Heart right ventricle (tissue), 16 donors: Measurements from ENCODE around the gene C15orf39. TPM values are rescaled to one million over a fixed set of nuclear protein-coding genes. Genes with fewer than 3 reads are reported as not detected.

Source experiments
- ATAC-seq, 8 donors: fragments of 200-7000 bp; cut with Tn5 transposase; one replicate each; pipeline ENCODE4 v1.9.1; 2020; ENCODE audit warnings: mild to moderate bottlenecking in 8 of 8, moderate library complexity in 8 of 8, moderate number of reproducible peaks in 1 of 8
- DNase-seq, 2 donors: peaks; one replicate each; pipeline ENCODE4 v3.0.0-alpha.2; 2020
- H3K27ac ChIP-seq, 10 donors: fragments of 200-600 bp; sonication (generic) in 2 of 10; one replicate each; pipeline versions ENCODE4 v1.5.0 to v1.8.0; 2020 to 2022; ENCODE audit warnings: mild to moderate bottlenecking in 3 of 10
- H3K27me3 ChIP-seq, 7 donors: fragments of 200-600 bp; one replicate each; pipeline ENCODE4 v1.8.0; 2021 to 2022; ENCODE audit warnings: mild to moderate bottlenecking in 2 of 7
- H3K36me3 ChIP-seq, 9 donors: fragments of 200-600 bp; sonication (generic) in 1 of 9; one replicate each; pipeline versions ENCODE4 v1.5.0 to v1.8.0; 2020 to 2022; ENCODE audit warnings: mild to moderate bottlenecking in 2 of 9
- H3K4me1 ChIP-seq, 9 donors: fragments of 200-600 bp; sonication (generic) in 1 of 9; one replicate each; pipeline versions ENCODE4 v1.5.0 to v1.8.0; 2020 to 2022; ENCODE audit warnings: mild to moderate bottlenecking in 4 of 9
- H3K4me3 ChIP-seq, 10 donors: fragments of 200-600 bp; sonication (generic) in 2 of 10; one replicate each; pipeline versions ENCODE4 v1.5.0 to v1.8.0; 2020 to 2022; ENCODE audit warnings: mild to moderate bottlenecking in 7 of 10, moderate library complexity in 2 of 10
- H3K9me3 ChIP-seq, 11 donors: fragments of 200-600 bp in 10 of 11; sonication (generic) in 2 of 11; one replicate each; pipeline versions ENCODE4 v1.5.0 to v1.8.0; 2013 to 2022; ENCODE audit warnings: mild to moderate bottlenecking in 2 of 11, control low read depth in 1 of 11, moderate library complexity in 1 of 11
- WGBS, 2 donors: extraction: QIAGEN DNeasy Blood & Tissue Kit; methylation state at CpG; one replicate each; pipeline ENCODE4 v1.1.7; 2013; ENCODE audit warnings: inconsistent platforms in 1 of 2; 5-methylcytosine and 5-hydroxymethylcytosine counted together
- intact Hi-C, 10 donors: fragments of 100-400 bp; cut with DNase I; formaldehyde crosslinking; loops; one replicate each; pipeline versions ENCODE4 v1.11.1 to v1.14.2; 2022
- polyA plus RNA-seq, 2 donors: library from polyadenylated mRNA; stranded (reverse); fragments of 200-250 nt; gene quantifications; one replicate each; pipeline ENCODE4 v1.2.3, GENCODE V29; 2013
- total RNA-seq, 10 donors: library from RNA; stranded (reverse); fragmentation: NEBNext Ultra II Directional in 3 of 10; extraction: Animal tissue kit (Norgen Biotek cat#: 25700) in 3 of 10; gene quantifications; one replicate each; pipeline versions ENCODE4 v1.2.1 to v1.2.4, GENCODE V29; 2021 to 2023
- TF ChIP-seq, protein P1 (sequence below), 9 donors: fragments of 200-600 bp; sonication (generic) in 2 of 9; IDR thresholded peaks; one replicate each; pipeline versions ENCODE4 v1.5.0 to v1.8.0; 2021 to 2022; ENCODE audit warnings: antibody characterized with exemption in 9 of 9, mild to moderate bottlenecking in 5 of 9, moderate library complexity in 1 of 9
- donor health status: Arrhythmogenic right ventricular cardiomyopathy.
- donor health status: ischemic (EF 13 %, LVEDD 7.1; RV severe dilation, severe dysfunction).
- donor health status: healthy with polysubstance abuse.
- donor health status: DM: no; HTN: yes; CAD: no.
- donor health status: DM: no; HTN: no; CAD: no.
- donor health status: ischemic (EF 25% LVEDD 6.9; RV normal size, moderate dysfunction).
- donor health status: ischemic (EF 25% LVEDD 5.7; RV mildly dilated, moderate dysfunction).
- donor health status: healthy.
- donor health status: DM: yes; HTN: yes; CAD: no.
- donor health status: Ischemic cardiomyopathy.
- donor health status: ischemic (EF 35%, LVEDD 5.7; RV mildly dilated, moderate dysfunction).
- donor health status: nonischemic (EF 11% LVEDD 7.7; RV severe dilation, severe dysfunction).
- donor health status: DM: yes; HTN: yes; CAD: no.
- donor health status: PGD.
- donor health status: ischemic (EF 29% LVEDD 5.4; RV normal size, mild dysfunction).
- donor health status: nonischemic (EF 23%, LVEDD 6.1; RV moderate dilation, normal function).

C15orf39 gene
- total and polyA plus RNA-seq, 12 donors, result 6.9 to 23.7 (median 14.2) TPM

DNA sequence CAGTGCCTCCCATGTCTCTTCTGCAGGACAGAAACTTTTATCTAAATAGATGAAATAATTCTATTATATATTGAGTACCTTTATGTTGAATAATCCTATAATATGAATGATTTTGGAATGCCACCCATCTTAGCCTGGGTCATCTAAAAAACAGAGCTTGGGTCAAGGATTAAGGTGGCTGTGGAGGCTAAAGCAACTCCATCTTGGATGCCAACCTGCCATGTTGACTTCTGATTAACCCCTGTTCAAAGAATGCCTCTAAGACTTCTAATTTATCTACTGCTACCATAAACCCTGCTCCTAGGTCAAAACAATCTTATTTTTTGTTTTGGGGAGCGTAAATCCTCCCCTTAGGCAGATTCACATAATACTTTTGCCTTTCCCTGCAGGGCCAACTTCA lies 31.5 kb upstream of the C15orf39 start:
- ATAC-seq (no peak), DNase-seq (no peak)
- H3K27me3 ChIP-seq, result no peaks in the 10 kb centered on the region
- WGBS, 2 donors, result 94 to 100% methylated on average over 1 of the region's 1 CpG
- no peaks in the 10 kb centered on the region for H3K36me3 ChIP-seq
- H3K4me1 ChIP-seq, result peaks cover 0 to 17% (median under 1%) of the 10 kb centered on the region in 9 donors
- peaks cover 0 to 6% (median 0%) of the 10 kb centered on the region in 11 donors for H3K9me3 ChIP-seq
- TF ChIP-seq, protein P1, sequence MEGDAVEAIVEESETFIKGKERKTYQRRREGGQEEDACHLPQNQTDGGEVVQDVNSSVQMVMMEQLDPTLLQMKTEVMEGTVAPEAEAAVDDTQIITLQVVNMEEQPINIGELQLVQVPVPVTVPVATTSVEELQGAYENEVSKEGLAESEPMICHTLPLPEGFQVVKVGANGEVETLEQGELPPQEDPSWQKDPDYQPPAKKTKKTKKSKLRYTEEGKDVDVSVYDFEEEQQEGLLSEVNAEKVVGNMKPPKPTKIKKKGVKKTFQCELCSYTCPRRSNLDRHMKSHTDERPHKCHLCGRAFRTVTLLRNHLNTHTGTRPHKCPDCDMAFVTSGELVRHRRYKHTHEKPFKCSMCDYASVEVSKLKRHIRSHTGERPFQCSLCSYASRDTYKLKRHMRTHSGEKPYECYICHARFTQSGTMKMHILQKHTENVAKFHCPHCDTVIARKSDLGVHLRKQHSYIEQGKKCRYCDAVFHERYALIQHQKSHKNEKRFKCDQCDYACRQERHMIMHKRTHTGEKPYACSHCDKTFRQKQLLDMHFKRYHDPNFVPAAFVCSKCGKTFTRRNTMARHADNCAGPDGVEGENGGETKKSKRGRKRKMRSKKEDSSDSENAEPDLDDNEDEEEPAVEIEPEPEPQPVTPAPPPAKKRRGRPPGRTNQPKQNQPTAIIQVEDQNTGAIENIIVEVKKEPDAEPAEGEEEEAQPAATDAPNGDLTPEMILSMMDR (IDR thresholded peaks at IDR 0.05), result no peak
- no peak overlapping the region for H3K27ac ChIP-seq
- H3K4me3 ChIP-seq, result no peak overlapping the region
- intact Hi-C loops, result loop anchor here in 1 of 10 donors (5.0 kb wide), 1 partner anchor 38 kb away; no protein-coding TSS in a partner anchor

DNA sequence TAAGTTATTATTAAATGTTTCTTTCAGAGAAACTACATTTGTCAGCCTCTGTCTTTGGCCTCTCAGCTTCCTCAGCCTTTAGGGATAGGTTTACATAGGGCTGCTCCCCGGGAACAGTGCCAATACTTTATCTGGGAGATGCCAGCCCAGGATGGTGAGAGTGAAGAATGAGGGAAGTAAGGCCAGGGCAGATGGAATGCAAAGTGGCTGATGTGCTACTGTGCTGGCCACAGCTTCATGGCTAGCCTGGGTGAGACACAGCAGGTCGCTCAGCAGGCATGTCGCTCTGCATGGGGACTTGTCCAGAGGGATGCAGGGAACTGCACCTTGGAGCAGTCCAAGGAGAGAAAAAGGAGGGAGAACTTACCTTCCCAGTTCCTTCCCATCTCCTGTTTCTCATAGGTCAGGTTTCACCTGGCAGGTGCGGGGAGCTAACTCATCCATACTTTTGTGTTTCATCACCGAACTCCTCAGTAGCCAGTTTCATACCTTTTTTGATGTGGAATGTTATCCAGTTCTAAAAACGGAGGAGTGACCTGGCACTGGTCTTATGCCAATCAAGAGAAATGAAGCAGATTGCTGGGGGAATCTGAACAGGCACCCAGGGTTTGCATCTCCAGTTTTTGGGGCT lies 30.9 kb upstream of the C15orf39 start:
- DNase-seq, result peak in 1 of 2 donors; percentile 53
- TF ChIP-seq, protein P1 (IDR thresholded peaks at IDR 0.05), result no peak
- no peak overlapping the region for H3K27ac ChIP-seq
- H3K4me1 ChIP-seq, result peaks cover 0 to 24% (median 4%) of the 10 kb centered on the region in 9 donors
- H3K4me3 ChIP-seq, result no peak overlapping the region
- WGBS, 2 donors, result 58 to 71% methylated on average over 6 of the region's 6 CpGs
- H3K9me3 ChIP-seq, result peaks cover 0 to 6% (median 0%) of the 10 kb centered on the region in 11 donors
- no peaks in the 10 kb centered on the region for H3K27me3 ChIP-seq
- H3K36me3 ChIP-seq, result no peaks in the 10 kb centered on the region
- peak in 6 of 8 donors; percentile 54 to 82 (median 78) for ATAC-seq
- intact Hi-C loops, result loop anchor here in 1 of 10 donors (5.0 kb wide), 1 partner anchor 39 kb away; no protein-coding TSS in a partner anchor

DNA sequence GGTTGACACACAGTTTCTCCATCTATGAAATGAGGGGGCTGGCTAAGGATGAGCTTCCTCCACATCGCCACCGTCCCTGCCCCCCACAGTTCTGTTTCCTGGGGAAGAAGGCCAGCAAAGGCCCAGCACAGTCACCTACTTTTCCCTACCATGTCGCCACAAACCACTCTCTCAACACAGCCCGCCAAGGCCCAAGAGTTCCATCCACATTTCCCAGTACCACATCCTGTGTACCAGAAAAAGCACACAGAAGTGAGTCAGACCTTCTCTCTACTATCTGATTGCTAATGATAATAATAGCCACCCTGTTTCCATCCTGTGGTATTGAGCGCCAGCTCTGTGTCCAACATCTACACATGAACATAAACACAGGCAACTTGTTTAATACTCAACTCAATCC lies 30.3 kb upstream of the C15orf39 start:
- TF ChIP-seq, protein P1 (IDR thresholded peaks at IDR 0.05), result no peak
- ATAC-seq, result no peak

DNA sequence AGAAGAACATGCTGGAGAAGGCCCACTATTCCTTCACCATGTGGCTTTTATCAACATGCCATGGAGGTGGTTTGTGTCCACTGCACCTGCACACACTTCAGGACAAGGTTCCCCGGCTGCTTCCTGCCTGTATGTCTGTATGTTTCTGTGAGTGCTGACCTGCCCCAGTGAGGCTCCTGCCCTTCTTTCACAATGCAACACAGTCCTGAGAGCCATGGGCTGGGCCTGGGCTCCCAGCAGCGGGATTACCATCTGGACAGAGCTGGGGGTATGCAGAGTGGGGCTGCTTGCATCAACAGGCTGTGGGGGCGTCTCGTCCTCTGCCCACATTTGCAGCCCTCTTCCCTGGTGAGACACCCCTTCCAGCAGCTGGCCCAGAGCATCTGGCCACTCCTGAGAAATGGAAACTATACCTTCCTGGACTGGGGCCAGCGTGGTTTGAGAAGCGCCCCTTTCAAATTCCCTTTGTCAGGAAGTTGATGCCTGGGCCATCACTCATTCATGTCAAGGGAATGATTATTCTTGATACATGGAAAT lies 29.3 kb upstream of the C15orf39 start:
- TF ChIP-seq, protein P1 (IDR thresholded peaks at IDR 0.05), result no peak
- Histone ChIP-seq H3K9me3 (peaks cover 0 to 6% (median 0%) of the 10 kb centered on the region in 11 donors), H3K4me3 (no peak overlapping the region), H3K27me3 (no peaks in the 10 kb centered on the region), H3K4me1 (peaks cover 0 to 38% (median 4%) of the 10 kb centered on the region in 9 donors), H3K36me3 (no peaks in the 10 kb centered on the region), H3K27ac (no peak overlapping the region)
- intact Hi-C loops, result loop anchor here in 1 of 10 donors (5.0 kb wide), 1 partner anchor 40 kb away; no protein-coding TSS in a partner anchor
- DNase-seq (no peak), ATAC-seq (no peak)
- WGBS, 2 donors, result 93 to 95% methylated on average over 6 of the region's 6 CpGs

More for the DNA sequence above, 30.3 kb upstream of the C15orf39 start:
- Histone ChIP-seq H3K4me1 (peaks cover 0 to 29% (median 4%) of the 10 kb centered on the region in 9 donors), H3K9me3 (peaks cover 0 to 6% (median 0%) of the 10 kb centered on the region in 11 donors), H3K27ac (no peak overlapping the region), H3K27me3 (no peaks in the 10 kb centered on the region), H3K36me3 (no peaks in the 10 kb centered on the region), H3K4me3 (no peak overlapping the region)
- no peak for DNase-seq
- 80 to 82% methylated on average over 5 of the region's 5 CpGs for WGBS, 2 donors
- intact Hi-C loops, result loop anchor here in 1 of 10 donors (5.0 kb wide), 1 partner anchor 39 kb away; no protein-coding TSS in a partner anchor
